Gastrocnemius medialis (tissue), 4 donors: Measurements from ENCODE around the gene NVL. TPM values are rescaled to one million over a fixed set of nuclear protein-coding genes. Genes with fewer than 3 reads are reported as not detected.

Experiments
- ATAC-seq, 2 donors: fragments of 150-250 bp; one replicate each; pipeline ENCODE4 v1.9.1; 2016
- DNase-seq, 2 donors: peaks; one replicate each; pipeline ENCODE4 v3.0.0-alpha.2; 2019
- H3K27ac ChIP-seq, 4 donors: fragments of 200-600 bp; sonication (generic); 1 replicate in 1 of 4; 2 replicates in 3 of 4; pipeline ENCODE4 v1.5.1; 2016 to 2018; ENCODE audit warnings: mild to moderate bottlenecking in 2 of 4, moderate library complexity in 1 of 4
- H3K27me3 ChIP-seq, 3 donors: fragments of 200-600 bp; sonication (generic) in 2 of 3; 1 replicate in 1 of 3; 2 replicates in 2 of 3; pipeline versions ENCODE4 v1.5.1 to v1.6.0; 2016 to 2019; ENCODE audit warnings: mild to moderate bottlenecking in 1 of 3, moderate library complexity in 1 of 3
- H3K36me3 ChIP-seq, 2 donors: fragments of 200-600 bp; sonication (generic) in 1 of 2; one replicate each; pipeline ENCODE4 v1.5.1; 2017 to 2018
- H3K4me1 ChIP-seq, 2 donors: fragments of 200-600 bp; sonication (generic) in 1 of 2; one replicate each; pipeline ENCODE4 v1.5.1; 2016 to 2017; ENCODE audit warnings: mild to moderate bottlenecking in 2 of 2
- H3K4me3 ChIP-seq, 4 donors: fragments of 200-600 bp; sonication (generic) in 3 of 4; 1 replicate in 1 of 4; 2 replicates in 3 of 4; pipeline ENCODE4 v1.5.1; 2016 to 2019; ENCODE audit warnings: mild to moderate bottlenecking in 2 of 4
- H3K9me3 ChIP-seq, 3 donors: fragments of 200-600 bp; sonication (generic) in 2 of 3; 1 replicate in 1 of 3; 2 replicates in 2 of 3; pipeline ENCODE4 v1.5.1; 2016 to 2019
- CTCF ChIP-seq, 5 experiments: fragments of 450-650 bp in 3 of 5; fragments of 200-600 bp in 2 of 5; sonication (generic) in 2 of 5; IDR thresholded peaks in 4 of 5; conservative IDR thresholded peaks in 1 of 5; 1 replicate in 4 of 5; 2 replicates in 1 of 5; pipeline ENCODE4 v1.5.1; 2016 to 2019; ENCODE audit warnings: antibody characterized with exemption in 5 of 5, mild to moderate bottlenecking in 3 of 5, moderate library complexity in 3 of 5
- POLR2A ChIP-seq, 2 donors: fragments of 450-650 bp; IDR thresholded peaks; one replicate each; pipeline ENCODE4 v1.6.1; 2017; ENCODE audit warnings: antibody characterized with exemption in 2 of 2, mild to moderate bottlenecking in 2 of 2, moderate library complexity in 2 of 2
- in situ Hi-C, 4 donors: fragments of 200-750 bp; cut with MboI; loops; one replicate each; pipeline versions ENCODE4 v1.15.0 to v1.8.0; 2017; ENCODE audit warnings: low sequenced_read_pairs in 4 of 4
- intact Hi-C: fragments of 100-400 bp; cut with DNase I; formaldehyde crosslinking; loops from one replicate; pipeline ENCODE4 v1.15.1; 2023; ENCODE audit warnings: low total_unique reads
- total RNA-seq, 4 donors: library from RNA; depleted of rRNA; stranded (reverse); fragments of >200 nt; gene quantifications; one replicate each; pipeline versions ENCODE4 v1.1.0 to v1.2.3, GENCODE V29; 2016

The NVL gene
- total RNA-seq, 4 donors from 2014 or later = 6.5 to 32.5 (median 7.7) TPM

- Histone ChIP-seq H3K27me3 (no peaks in the 10 kb centered on the region), H3K27ac (no peak overlapping the region), H3K4me3 (no peak overlapping the region), H3K9me3 (no peaks in the 10 kb centered on the region), H3K36me3 (peaks cover 0 to under 1% of the 10 kb centered on the region in 2 donors), H3K4me1 (no peaks in the 10 kb centered on the region)
- no peak for DNase-seq
- no peak for ATAC-seq
- TF ChIP-seq POLR2A (IDR thresholded peaks at IDR 0.05) = no peak
- TF ChIP-seq CTCF (IDR thresholded peaks at IDR 0.05 in 4 of 5, conservative IDR thresholded peaks at IDR 0.05 in 1 of 5) = no peak
- intact Hi-C loops = no loop called here
- in situ Hi-C loops = no loop called here
Measured at GRCh38 chr1:224198572-224198971, 131.4 kb downstream of the NVL start.

GRCh38 chr1:224196813-224197600 is 133.0 kb downstream of the NVL start:
- no peak for ATAC-seq
- Histone ChIP-seq H3K4me1 (no peaks in the 10 kb centered on the region), H3K4me3 (no peak overlapping the region), H3K27me3 (no peaks in the 10 kb centered on the region), H3K36me3 (peaks cover 0 to 15% of the 10 kb centered on the region in 2 donors), H3K27ac (no peak overlapping the region), H3K9me3 (no peaks in the 10 kb centered on the region)
- intact Hi-C loops (no loop called here), in situ Hi-C loops (no loop called here)
- DNase-seq = no peak
- TF ChIP-seq CTCF (IDR thresholded peaks at IDR 0.05 in 4 of 5, conservative IDR thresholded peaks at IDR 0.05 in 1 of 5) = no peak
- no peak for TF ChIP-seq POLR2A (IDR thresholded peaks at IDR 0.05)

GRCh38 chr1:224193319-224193966 is 136.5 kb downstream of the NVL start:
- TF ChIP-seq POLR2A (IDR thresholded peaks at IDR 0.05) (no peak), CTCF (IDR thresholded peaks at IDR 0.05 in 4 of 5, conservative IDR thresholded peaks at IDR 0.05 in 1 of 5) (no peak)
- peaks cover 0 to 18% of the 10 kb centered on the region in 2 donors for H3K36me3 ChIP-seq
- H3K9me3 ChIP-seq = no peaks in the 10 kb centered on the region
- H3K27me3 ChIP-seq = no peaks in the 10 kb centered on the region
- no peaks in the 10 kb centered on the region for H3K4me1 ChIP-seq
- ATAC-seq = no peak
- no peak overlapping the region for H3K4me3 ChIP-seq
- intact Hi-C loops = no loop called here
- no peak overlapping the region for H3K27ac ChIP-seq
- DNase-seq = no peak
- in situ Hi-C loops = no loop called here

- no peaks in the 10 kb centered on the region for H3K27me3 ChIP-seq
Measured at GRCh38 chr1:224192082-224192788, 137.7 kb downstream of the NVL start.

More at GRCh38 chr1:224192082-224192788, 137.7 kb downstream of the NVL start:
- Histone ChIP-seq H3K27ac (no peak overlapping the region), H3K9me3 (no peaks in the 10 kb centered on the region), H3K4me3 (no peak overlapping the region), H3K36me3 (peaks cover 0 to 18% of the 10 kb centered on the region in 2 donors), H3K4me1 (no peaks in the 10 kb centered on the region)
- in situ Hi-C loops (no loop called here), intact Hi-C loops (no loop called here)
- ATAC-seq (no peak), DNase-seq (no peak)
- TF ChIP-seq POLR2A (IDR thresholded peaks at IDR 0.05) (no peak), CTCF (IDR thresholded peaks at IDR 0.05 in 4 of 5, conservative IDR thresholded peaks at IDR 0.05 in 1 of 5) (no peak)
